HUES6 (cell line): ENCODE data around the gene SPRYD3.
"Not testable (repeated sequence)": the region's sequence is repeated elsewhere in the genome, so short reads cannot be mapped to it uniquely, and the experiment has no call there.

Source experiments
- H3K27ac ChIP-seq: 2 replicates; pipeline ENCODE4 v1.7.0; 2013; ENCODE audit warnings: low read depth, mild to moderate bottlenecking, low read length, inconsistent platforms
- H3K27me3 ChIP-seq: 2 replicates; pipeline ENCODE4 v1.6.1; 2013; ENCODE audit warnings: low read length; ENCODE audit not compliant: control insufficient read depth, insufficient read depth
- H3K36me3 ChIP-seq: 2 replicates; pipeline ENCODE4 v1.6.1; 2013; ENCODE audit warnings: low read length; ENCODE audit not compliant: control insufficient read depth, insufficient read depth
- H3K4me1 ChIP-seq: 2 replicates; pipeline ENCODE4 v1.6.1; 2013; ENCODE audit warnings: low read length; ENCODE audit not compliant: control insufficient read depth, insufficient read depth
- H3K4me3 ChIP-seq: 2 replicates; pipeline ENCODE4 v1.5.1; 2013; ENCODE audit warnings: low read depth, low read length
- H3K9ac ChIP-seq: one replicate; pipeline ENCODE4 v1.6.1; 2013; ENCODE audit warnings: mild to moderate bottlenecking, low read length
- H3K9me3 ChIP-seq: 2 replicates; pipeline ENCODE4 v1.6.1; 2013; ENCODE audit warnings: low read depth, low read length; ENCODE audit not compliant: control insufficient read depth, insufficient read depth

SPRYD3 gene

GRCh38 chr12:53046655-53047220 is 32.5 kb downstream of the SPRYD3 start:
- H3K36me3 ChIP-seq, result peaks cover 3% of the 10 kb centered on the region
- H3K4me1 ChIP-seq, result peaks cover 66% of the 10 kb centered on the region
- peak overlapping the region; percentile 86 for H3K9ac ChIP-seq
- H3K27me3 ChIP-seq, result peaks cover 20% of the 10 kb centered on the region
- peak overlapping the region; percentile 86 for H3K4me3 ChIP-seq
- H3K9me3 ChIP-seq, result no peaks in the 10 kb centered on the region
- no peak overlapping the region; the same call in 1 of the 2 replicates for H3K27ac ChIP-seq

- H3K4me1 ChIP-seq, result peaks cover 55% of the 10 kb centered on the region
These were observed 33.5 kb downstream of the SPRYD3 start for GRCh38 chr12:53045696-53046045.

GRCh38 chr12:53044896-53045695 is 34.1 kb downstream of the SPRYD3 start:
- H3K27me3 ChIP-seq, result peaks cover 20% of the 10 kb centered on the region
- H3K4me1 ChIP-seq, result peaks cover 49% of the 10 kb centered on the region
- H3K27ac ChIP-seq, result no peak overlapping the region
- no peak overlapping the region for H3K9ac ChIP-seq
- 0 out of 2 replicates have a peak overlapping the region, but pooled peaks have one; percentile 86 for H3K4me3 ChIP-seq
- peaks cover 10% of the 10 kb centered on the region for H3K36me3 ChIP-seq
- no peaks in the 10 kb centered on the region for H3K9me3 ChIP-seq

More at GRCh38 chr12:53045696-53046045, 33.5 kb downstream of the SPRYD3 start:
- H3K9ac ChIP-seq, result peak overlapping the region; percentile 86
- H3K9me3 ChIP-seq, result no peaks in the 10 kb centered on the region
- peaks cover 6% of the 10 kb centered on the region for H3K36me3 ChIP-seq
- H3K4me3 ChIP-seq, result peak overlapping the region; percentile 86
- H3K27me3 ChIP-seq, result peaks cover 20% of the 10 kb centered on the region
- no peak overlapping the region for H3K27ac ChIP-seq

- Histone ChIP-seq H3K27ac (no peak overlapping the region), H3K9ac (no peak overlapping the region), H3K9me3 (no peaks in the 10 kb centered on the region), H3K36me3 (peaks cover 20% of the 10 kb centered on the region), H3K4me3 (no peak overlapping the region), H3K27me3 (peaks cover 20% of the 10 kb centered on the region), H3K4me1 (peaks cover 39% of the 10 kb centered on the region)
These were observed 35.1 kb downstream of the SPRYD3 start for GRCh38 chr12:53044052-53044581.

GRCh38 chr12:53042607-53043454 is 36.4 kb downstream of the SPRYD3 start:
- no peak overlapping the region for H3K9ac ChIP-seq
- no peak overlapping the region for H3K27ac ChIP-seq
- H3K4me1 ChIP-seq, result peaks cover 27% of the 10 kb centered on the region
- H3K27me3 ChIP-seq, result peaks cover 20% of the 10 kb centered on the region
- H3K36me3 ChIP-seq, result peaks cover 33% of the 10 kb centered on the region
- no peaks in the 10 kb centered on the region for H3K9me3 ChIP-seq
- no peak overlapping the region for H3K4me3 ChIP-seq

- peaks cover 10% of the 10 kb centered on the region for H3K4me1 ChIP-seq
- no peaks in the 10 kb centered on the region for H3K9me3 ChIP-seq
- H3K4me3 ChIP-seq, result no peak overlapping the region
- H3K27ac ChIP-seq, result no peak overlapping the region
- peaks cover 60% of the 10 kb centered on the region for H3K36me3 ChIP-seq
- no peak overlapping the region for H3K9ac ChIP-seq
- peaks cover 7% of the 10 kb centered on the region for H3K27me3 ChIP-seq
These were observed 39.3 kb downstream of the SPRYD3 start for GRCh38 chr12:53039851-53040250.

GRCh38 chr12:53036802-53037201 is 42.4 kb downstream of the SPRYD3 start:
- Histone ChIP-seq H3K36me3 (peaks cover 89% of the 10 kb centered on the region), H3K27ac (no peak overlapping the region), H3K9ac (no peak overlapping the region), H3K9me3 (no peaks in the 10 kb centered on the region), H3K4me3 (no peak overlapping the region), H3K4me1 (no peaks in the 10 kb centered on the region), H3K27me3 (no peaks in the 10 kb centered on the region)

- H3K27ac ChIP-seq, result no peak overlapping the region
- no peaks in the 10 kb centered on the region for H3K27me3 ChIP-seq
- no peaks in the 10 kb centered on the region for H3K9me3 ChIP-seq
- H3K4me1 ChIP-seq, result no peaks in the 10 kb centered on the region
- H3K36me3 ChIP-seq, result peaks cover 92% of the 10 kb centered on the region
- no peak overlapping the region for H3K4me3 ChIP-seq
- no peak overlapping the region for H3K9ac ChIP-seq
These were observed 44.7 kb downstream of the SPRYD3 start for GRCh38 chr12:53034459-53034858.

GRCh38 chr12:53033832-53034231 is 45.4 kb downstream of the SPRYD3 start:
- not testable (repeated sequence) for H3K27ac ChIP-seq, H3K4me3 ChIP-seq, H3K4me1 ChIP-seq, H3K9me3 ChIP-seq, H3K9ac ChIP-seq, H3K27me3 ChIP-seq
- H3K36me3 ChIP-seq, result peaks cover 92% of the 10 kb centered on the region

GRCh38 chr12:53031616-53032015 is 47.6 kb downstream of the SPRYD3 start:
- H3K36me3 ChIP-seq, result peaks cover 92% of the 10 kb centered on the region
- H3K27ac ChIP-seq, result no peak overlapping the region
- no peak overlapping the region for H3K9ac ChIP-seq

More at GRCh38 chr12:53031616-53032015, 47.6 kb downstream of the SPRYD3 start:
- Histone ChIP-seq H3K4me1 (no peaks in the 10 kb centered on the region), H3K27me3 (no peaks in the 10 kb centered on the region), H3K4me3 (no peak overlapping the region), H3K9me3 (no peaks in the 10 kb centered on the region)
